Astrocyte (in vitro differentiated cells and primary cell): ENCODE results near the gene B3GNT5. TPM values are rescaled to one million over a fixed set of nuclear protein-coding genes. Genes with fewer than 3 reads are reported as not detected.
A peak's percentile ranks its signal among the peaks of the same experiment; 100 is the strongest.

Source experiments
- DNase-seq: peaks from one replicate; pipeline ENCODE4 v3.0.0-alpha.2; 2010; ENCODE audit warnings: low read depth
- FAIRE-seq: peaks from 2 replicates; lab custom pipeline; 2011; peaks lifted over from hg19 to GRCh38; lab: Jason Lieb, UNC
- H2AFZ ChIP-seq: 2 replicates; pipeline ENCODE4 v1.6.0; 2012; ENCODE audit warnings: low read depth, low read length, inconsistent platforms
- H3K27ac ChIP-seq: 2 replicates; pipeline ENCODE4 v1.5.1; 2011; ENCODE audit warnings: low read depth, low read length, inconsistent platforms
- H3K27me3 ChIP-seq: 2 replicates; pipeline ENCODE4 v1.6.0; 2011; ENCODE audit warnings: low read length, inconsistent platforms; ENCODE audit not compliant: insufficient read depth
- H3K36me3 ChIP-seq: 2 replicates; pipeline ENCODE4 v1.5.1; 2011; ENCODE audit warnings: low read length, inconsistent platforms; ENCODE audit not compliant: insufficient read depth
- H3K4me1 ChIP-seq: 2 replicates; pipeline ENCODE4 v1.5.1; 2011; ENCODE audit warnings: low read length, inconsistent platforms; ENCODE audit not compliant: insufficient read depth
- H3K4me2 ChIP-seq: 2 replicates; pipeline ENCODE4 v1.6.0; 2012; ENCODE audit warnings: low read length, inconsistent platforms
- H3K4me3 ChIP-seq: 2 replicates; pipeline ENCODE4 v1.5.1; 2011; ENCODE audit warnings: low read depth, mild to moderate bottlenecking, low read length, inconsistent platforms; ENCODE audit not compliant: insufficient read depth
- H3K79me2 ChIP-seq: 2 replicates; pipeline ENCODE4 v1.6.0; 2012; ENCODE audit warnings: mild to moderate bottlenecking, low read length, inconsistent platforms; ENCODE audit not compliant: insufficient read depth
- H3K9ac ChIP-seq: 2 replicates; pipeline ENCODE4 v1.6.0; 2012; ENCODE audit warnings: mild to moderate bottlenecking, low read length, inconsistent platforms
- H3K9me3 ChIP-seq: 2 replicates; pipeline ENCODE4 v1.5.1; 2012; ENCODE audit warnings: low read depth, mild to moderate bottlenecking, low read length, inconsistent platforms; ENCODE audit not compliant: insufficient read depth
- H4K20me1 ChIP-seq: 2 replicates; pipeline ENCODE4 v1.6.0; 2012; ENCODE audit warnings: low read length, inconsistent platforms; ENCODE audit not compliant: insufficient read depth
- H3K27ac Mint-ChIP-seq: one replicate; pipeline ENCODE4 v1.8.0; 2021; ENCODE audit warnings: mild to moderate bottlenecking, mixed read lengths; ENCODE audit not compliant: unreplicated experiment
- H3K27me3 Mint-ChIP-seq: one replicate; pipeline ENCODE4 v1.8.0; 2021; ENCODE audit warnings: low read depth, mixed read lengths; ENCODE audit not compliant: unreplicated experiment
- H3K36me3 Mint-ChIP-seq: one replicate; pipeline ENCODE4 v1.8.0; 2021; ENCODE audit warnings: low read depth, mixed read lengths; ENCODE audit not compliant: unreplicated experiment
- H3K4me1 Mint-ChIP-seq: one replicate; pipeline ENCODE4 v1.8.0; 2021; ENCODE audit warnings: low read depth, mixed read lengths; ENCODE audit not compliant: unreplicated experiment
- H3K4me3 Mint-ChIP-seq: one replicate; pipeline ENCODE4 v1.8.0; 2021; ENCODE audit warnings: mild to moderate bottlenecking, moderate library complexity, mixed read lengths; ENCODE audit not compliant: unreplicated experiment
- H3K9me3 Mint-ChIP-seq: one replicate; pipeline ENCODE4 v1.8.0; 2021; ENCODE audit warnings: mild to moderate bottlenecking, mixed read lengths; ENCODE audit not compliant: unreplicated experiment
- EZH2 ChIP-seq: IDR thresholded peaks from 2 replicates; pipeline ENCODE4 v1.6.1; 2012; ENCODE audit warnings: mild to moderate bottlenecking, low read length, inconsistent platforms; ENCODE audit not compliant: insufficient read depth
- total RNA-seq: library from RNA; stranded (reverse); gene quantifications from 2 replicates; pipeline ENCODE4 v1.2.1, GENCODE V29; 2021
- TF ChIP-seq, protein P1 (sequence below): IDR thresholded peaks from 2 replicates; pipeline ENCODE4 v1.5.1; 2011; ENCODE audit warnings: low read depth, mild to moderate bottlenecking, inconsistent platforms, low read length, moderate library complexity; ENCODE audit not compliant: insufficient read depth

The B3GNT5 gene
- total RNA-seq, 1 donor from 2014 or later, result 15.8 TPM

GRCh38 chr3:183317271-183317670 lies 64.2 kb downstream of the B3GNT5 start:
- Histone ChIP-seq H3K36me3 (no peaks in the 10 kb centered on the region), H3K4me1 (peaks cover 16% of the 10 kb centered on the region), H3K9ac (no peak overlapping the region), H2AFZ (no peak overlapping the region), H4K20me1 (no peaks in the 10 kb centered on the region), H3K4me3 (no peak overlapping the region), H3K79me2 (no peaks in the 10 kb centered on the region), H3K27me3 (no peaks in the 10 kb centered on the region), H3K27ac (no peak overlapping the region), H3K4me2 (no peak overlapping the region), H3K9me3 (no peaks in the 10 kb centered on the region)
- Mint-ChIP-seq H3K4me1 (peaks cover 9% of the 10 kb centered on the region), H3K9me3 (no peaks in the 10 kb centered on the region), H3K36me3 (peaks cover 2% of the 10 kb centered on the region), H3K27me3 (peaks cover 8% of the 10 kb centered on the region), H3K4me3 (no peak overlapping the region), H3K27ac (no peak overlapping the region)
- DNase-seq (no peak), FAIRE-seq (no peak)
- no peak for TF ChIP-seq EZH2
- TF ChIP-seq, protein P1, sequence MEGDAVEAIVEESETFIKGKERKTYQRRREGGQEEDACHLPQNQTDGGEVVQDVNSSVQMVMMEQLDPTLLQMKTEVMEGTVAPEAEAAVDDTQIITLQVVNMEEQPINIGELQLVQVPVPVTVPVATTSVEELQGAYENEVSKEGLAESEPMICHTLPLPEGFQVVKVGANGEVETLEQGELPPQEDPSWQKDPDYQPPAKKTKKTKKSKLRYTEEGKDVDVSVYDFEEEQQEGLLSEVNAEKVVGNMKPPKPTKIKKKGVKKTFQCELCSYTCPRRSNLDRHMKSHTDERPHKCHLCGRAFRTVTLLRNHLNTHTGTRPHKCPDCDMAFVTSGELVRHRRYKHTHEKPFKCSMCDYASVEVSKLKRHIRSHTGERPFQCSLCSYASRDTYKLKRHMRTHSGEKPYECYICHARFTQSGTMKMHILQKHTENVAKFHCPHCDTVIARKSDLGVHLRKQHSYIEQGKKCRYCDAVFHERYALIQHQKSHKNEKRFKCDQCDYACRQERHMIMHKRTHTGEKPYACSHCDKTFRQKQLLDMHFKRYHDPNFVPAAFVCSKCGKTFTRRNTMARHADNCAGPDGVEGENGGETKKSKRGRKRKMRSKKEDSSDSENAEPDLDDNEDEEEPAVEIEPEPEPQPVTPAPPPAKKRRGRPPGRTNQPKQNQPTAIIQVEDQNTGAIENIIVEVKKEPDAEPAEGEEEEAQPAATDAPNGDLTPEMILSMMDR, result no peak

DNA sequence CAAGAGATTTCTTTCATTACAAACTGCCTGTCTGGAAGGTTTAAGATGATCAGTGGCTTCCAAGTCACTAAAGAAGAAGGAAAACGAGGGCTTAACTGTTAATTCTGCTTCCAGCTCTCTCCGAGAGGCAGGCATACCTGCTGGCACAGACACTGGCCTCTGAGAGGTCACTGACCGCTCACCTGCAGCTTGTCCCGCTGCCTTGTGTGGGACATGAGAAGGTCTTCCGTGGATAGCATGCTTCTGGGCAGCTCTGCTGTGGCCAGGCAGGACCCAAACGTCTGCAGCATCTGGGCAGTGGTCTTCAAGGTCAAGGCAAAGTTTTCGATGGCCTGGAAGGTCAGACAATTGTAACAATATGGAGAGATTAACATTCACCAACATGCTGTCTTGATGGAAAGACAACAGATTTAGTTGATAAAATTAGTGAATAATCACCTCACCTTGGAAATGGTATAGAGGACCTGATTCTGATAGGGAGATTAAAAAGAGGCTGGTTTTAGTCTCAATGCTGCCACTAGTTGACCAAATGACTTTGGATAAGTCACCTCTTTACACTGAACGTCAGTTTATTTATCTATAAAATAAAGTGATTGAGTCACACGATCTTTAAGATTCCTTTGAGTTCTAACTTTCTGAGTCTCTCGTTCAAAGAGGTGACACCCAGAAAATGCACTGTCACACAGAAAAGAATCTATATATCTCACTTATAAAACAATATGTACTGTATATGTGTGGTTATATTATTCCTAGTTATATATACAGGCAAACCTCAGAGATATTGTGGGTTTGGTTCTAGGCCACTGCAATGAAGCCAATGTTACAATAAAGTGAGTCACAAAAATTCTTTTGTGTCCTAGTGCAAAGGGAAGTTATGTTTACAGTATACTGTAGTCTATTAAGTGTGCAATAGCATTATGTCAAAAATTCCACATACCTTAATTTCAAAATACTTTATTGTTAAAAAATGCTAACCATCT lies 65.1 kb downstream of the B3GNT5 start:
- no peak for TF ChIP-seq EZH2
- TF ChIP-seq, protein P1, result no peak

More for the DNA sequence above, 65.1 kb downstream of the B3GNT5 start:
- H3K36me3 Mint-ChIP-seq, result no peaks in the 10 kb centered on the region
- peak overlapping the region; percentile 28 for H3K4me2 ChIP-seq
- H3K4me1 ChIP-seq, result peaks cover 16% of the 10 kb centered on the region
- H3K27me3 Mint-ChIP-seq, result peaks cover 8% of the 10 kb centered on the region
- no peak overlapping the region for H3K27ac ChIP-seq
- H2AFZ ChIP-seq, result no peak overlapping the region
- no peaks in the 10 kb centered on the region for H3K27me3 ChIP-seq
- DNase-seq (peak; percentile 59), FAIRE-seq (no peak)
- no peaks in the 10 kb centered on the region for H3K79me2 ChIP-seq
- no peaks in the 10 kb centered on the region for H3K9me3 ChIP-seq
- peaks cover 9% of the 10 kb centered on the region for H3K4me1 Mint-ChIP-seq
- H3K4me3 ChIP-seq, result no peak overlapping the region
- no peak overlapping the region for H3K27ac Mint-ChIP-seq
- no peak overlapping the region for H3K9ac ChIP-seq
- no peaks in the 10 kb centered on the region for H3K9me3 Mint-ChIP-seq
- H4K20me1 ChIP-seq, result no peaks in the 10 kb centered on the region
- H3K4me3 Mint-ChIP-seq, result no peak overlapping the region
- no peaks in the 10 kb centered on the region for H3K36me3 ChIP-seq
